EH (cell line): ENCODE data around the gene TFEB.

Source experiments
- DNase-seq: peaks from one replicate; pipeline ENCODE4 v3.0.0-alpha.2; 2015; ENCODE audit warnings: low read depth

TFEB gene

DNA sequence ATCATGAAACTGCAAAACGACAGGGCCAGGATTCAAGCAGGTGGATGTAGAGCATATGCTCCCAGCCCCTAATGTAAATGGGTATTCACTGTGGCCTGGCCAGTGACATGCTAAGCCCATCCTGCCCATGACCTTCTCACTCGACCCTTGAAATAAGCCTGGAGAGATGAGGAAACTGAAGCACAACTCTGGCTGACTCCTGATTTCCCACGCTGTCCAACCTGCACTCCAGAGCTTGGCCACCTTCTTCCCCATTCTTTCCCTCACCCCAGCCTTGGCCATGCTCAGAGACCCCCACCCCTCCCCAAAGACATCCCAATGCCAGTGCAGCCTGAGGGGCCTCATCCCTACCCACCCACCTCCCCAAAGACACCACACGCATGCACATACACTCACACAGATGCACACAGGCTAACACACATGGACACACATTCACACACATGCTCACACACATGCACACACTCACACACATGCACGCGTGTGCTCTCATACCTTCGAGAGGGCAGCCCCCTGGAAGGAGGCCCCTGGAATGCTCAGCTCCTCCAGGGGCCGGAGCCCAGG lies 12.4 kb downstream of the TFEB start:
- DNase-seq, result no peak

DNA sequence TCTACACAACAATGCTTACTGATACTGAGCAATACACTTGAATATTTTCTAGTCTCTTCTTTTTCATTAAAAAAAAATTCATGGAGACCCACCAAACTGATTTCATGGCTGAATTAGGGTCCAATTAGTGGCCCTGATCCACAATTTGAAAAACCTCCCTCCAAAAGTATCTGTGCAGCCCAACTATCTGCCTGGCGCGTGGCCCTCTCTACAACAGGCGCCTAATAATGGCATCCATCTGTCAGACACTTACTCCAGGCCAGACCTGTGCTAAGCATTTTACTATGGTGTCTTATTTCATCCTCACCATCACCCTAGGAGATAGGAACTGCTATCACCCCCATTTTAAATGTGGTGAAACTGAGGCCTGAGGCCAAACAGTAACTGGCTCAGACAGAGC lies 14.0 kb downstream of the TFEB start:
- DNase-seq, result no peak

DNA sequence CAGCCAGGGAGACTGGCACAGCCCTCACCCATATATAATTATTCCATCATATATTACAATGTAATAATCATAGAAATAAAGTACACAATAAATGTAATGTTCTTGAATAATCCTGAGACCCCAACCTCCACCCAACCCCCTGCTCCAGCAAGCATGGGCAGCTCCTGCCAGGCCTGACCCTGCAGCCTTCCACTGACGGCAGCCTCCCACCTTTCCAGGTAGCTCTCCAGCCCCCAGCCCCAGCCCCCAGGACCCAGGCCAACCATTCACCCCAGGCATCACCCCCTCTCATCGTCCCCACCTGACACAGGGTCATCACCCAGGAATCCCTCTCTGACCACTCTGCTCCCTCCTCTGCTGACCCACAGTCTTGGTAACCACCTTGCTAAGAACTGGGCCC lies 14.6 kb downstream of the TFEB start:
- no peak for DNase-seq

DNA sequence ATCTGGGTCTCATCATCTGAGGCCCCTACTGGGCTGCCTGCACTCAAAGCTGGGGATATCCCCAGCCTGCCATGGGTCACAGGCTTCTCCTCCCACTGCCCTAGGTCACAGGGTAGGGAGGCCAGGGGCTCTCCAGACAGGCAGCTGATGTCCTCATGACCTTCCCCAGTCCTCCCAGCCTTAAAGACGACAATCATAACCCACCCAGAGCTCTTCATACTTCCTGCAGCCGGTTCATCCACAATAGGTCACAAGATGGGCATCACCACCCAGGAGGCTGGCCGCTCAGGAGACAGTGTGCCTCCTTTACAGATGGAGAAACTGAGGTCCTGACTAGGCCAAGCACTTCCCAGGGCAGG lies 15.2 kb downstream of the TFEB start:
- no peak for DNase-seq

DNA sequence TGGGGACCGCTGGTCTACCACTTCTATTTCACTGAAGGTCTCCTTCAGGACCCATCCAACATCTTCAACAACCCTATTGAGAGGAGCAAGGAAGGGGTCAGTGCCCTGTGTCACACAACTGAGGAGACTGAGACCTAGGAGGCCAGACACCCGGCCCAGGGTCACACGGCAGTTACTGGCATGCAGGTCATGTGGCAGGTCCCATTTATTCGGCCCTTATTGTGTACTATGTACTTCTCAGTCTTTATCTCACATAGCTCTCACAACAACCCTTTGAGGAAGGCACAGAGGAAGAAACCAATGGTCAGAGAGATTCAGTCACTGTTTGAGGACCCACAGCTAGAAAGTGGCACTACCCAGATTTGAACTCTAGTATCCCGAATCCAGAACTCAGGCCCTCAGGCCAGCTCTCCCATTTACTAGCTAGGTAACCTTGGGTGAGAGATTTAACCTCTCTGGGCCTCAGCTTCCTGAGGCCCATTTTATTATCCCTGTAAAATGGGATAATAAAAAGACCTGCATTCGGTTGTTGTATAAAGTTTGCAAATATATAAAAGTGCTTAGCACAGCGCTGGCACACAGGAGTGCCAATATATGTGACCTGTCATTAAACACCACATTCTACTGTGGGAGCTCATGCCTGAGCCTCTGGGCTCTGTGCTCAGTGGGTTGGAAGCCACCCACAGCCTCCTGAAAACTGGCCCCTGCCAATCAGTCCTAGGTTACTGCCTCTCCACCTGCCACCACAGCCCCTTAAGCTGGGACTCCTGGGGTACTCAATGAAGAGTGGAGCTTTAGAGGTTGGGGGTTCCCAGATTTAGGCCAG lies 15.8 kb downstream of the TFEB start:
- DNase-seq, result no peak

DNA sequence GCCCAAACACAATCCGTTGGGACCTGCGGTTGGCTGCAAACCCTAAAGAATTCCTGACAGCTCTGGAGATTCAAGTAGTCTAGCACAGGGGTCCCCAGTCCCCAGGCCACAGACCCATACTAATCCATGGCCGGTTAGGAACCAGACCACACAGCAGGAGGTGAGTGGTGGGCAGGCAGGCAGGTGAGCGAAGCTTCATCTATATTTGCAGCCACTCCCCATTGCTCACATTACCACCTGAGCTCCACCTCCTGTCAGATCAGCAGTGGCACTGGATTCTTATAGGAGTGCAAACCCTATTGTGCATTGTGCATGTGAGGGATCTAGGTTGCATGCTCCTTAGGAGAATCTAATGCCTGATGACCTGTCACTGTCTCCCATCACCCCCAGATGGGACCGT lies 16.6 kb downstream of the TFEB start:
- no peak for DNase-seq

DNA sequence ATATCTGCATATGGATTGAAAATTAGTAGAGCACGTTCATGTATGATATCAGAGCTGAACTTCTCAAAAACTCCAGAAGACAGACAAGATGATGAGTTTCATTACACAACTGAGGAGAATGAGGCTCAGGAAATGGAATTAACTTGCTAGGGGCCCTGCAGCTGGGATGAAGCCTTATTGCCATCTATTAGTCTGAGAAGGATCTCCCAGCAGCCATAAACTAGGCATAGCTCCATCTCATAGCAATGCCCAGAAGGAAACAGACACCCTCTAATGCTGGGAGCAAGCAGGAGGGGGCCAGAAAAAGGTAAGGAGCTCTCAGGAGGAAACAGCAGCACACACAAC lies 18.0 kb downstream of the TFEB start:
- DNase-seq, result peak; percentile 29

DNA sequence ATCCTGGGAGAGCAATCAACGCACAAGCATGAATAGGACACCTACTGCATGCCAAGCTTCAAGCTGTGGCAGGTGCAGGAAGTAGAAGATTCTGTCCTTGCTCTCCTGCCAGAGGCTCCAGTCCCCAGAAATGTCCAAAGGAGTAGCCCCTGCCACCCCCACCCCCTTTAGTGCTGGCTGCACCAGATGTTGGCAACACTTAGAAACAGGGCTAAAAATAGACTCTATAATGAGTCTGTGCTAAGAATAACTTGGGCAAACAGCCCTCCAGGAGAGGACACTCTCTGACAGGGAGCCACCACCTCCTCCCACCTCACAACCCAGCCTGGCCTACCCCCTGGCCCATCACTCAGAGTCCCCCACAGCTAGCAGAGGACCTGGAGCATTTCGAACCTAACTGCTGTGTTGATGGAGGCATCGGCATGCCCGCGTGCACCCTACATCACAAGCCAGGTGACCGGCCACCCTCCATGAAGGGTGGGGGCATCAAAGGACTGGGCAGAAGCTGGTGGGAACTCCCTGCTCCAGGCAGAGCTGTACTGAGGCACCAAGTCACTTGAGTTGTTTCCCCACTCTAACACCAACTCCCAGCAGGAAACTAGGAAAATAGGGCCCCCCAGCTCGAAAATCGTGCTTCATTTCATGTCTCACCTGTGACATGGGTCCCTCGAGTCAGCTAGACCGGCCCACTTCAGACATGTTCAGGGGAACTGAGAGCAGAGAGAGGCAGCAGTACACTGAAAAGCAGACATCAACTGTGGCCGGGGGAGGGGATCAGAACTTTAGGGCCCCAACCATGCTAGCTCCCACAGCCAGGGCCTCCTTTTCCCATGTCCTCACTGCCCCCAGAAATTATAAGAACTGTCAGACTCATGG lies 18.7 kb downstream of the TFEB start:
- peak; percentile 59 for DNase-seq

DNA sequence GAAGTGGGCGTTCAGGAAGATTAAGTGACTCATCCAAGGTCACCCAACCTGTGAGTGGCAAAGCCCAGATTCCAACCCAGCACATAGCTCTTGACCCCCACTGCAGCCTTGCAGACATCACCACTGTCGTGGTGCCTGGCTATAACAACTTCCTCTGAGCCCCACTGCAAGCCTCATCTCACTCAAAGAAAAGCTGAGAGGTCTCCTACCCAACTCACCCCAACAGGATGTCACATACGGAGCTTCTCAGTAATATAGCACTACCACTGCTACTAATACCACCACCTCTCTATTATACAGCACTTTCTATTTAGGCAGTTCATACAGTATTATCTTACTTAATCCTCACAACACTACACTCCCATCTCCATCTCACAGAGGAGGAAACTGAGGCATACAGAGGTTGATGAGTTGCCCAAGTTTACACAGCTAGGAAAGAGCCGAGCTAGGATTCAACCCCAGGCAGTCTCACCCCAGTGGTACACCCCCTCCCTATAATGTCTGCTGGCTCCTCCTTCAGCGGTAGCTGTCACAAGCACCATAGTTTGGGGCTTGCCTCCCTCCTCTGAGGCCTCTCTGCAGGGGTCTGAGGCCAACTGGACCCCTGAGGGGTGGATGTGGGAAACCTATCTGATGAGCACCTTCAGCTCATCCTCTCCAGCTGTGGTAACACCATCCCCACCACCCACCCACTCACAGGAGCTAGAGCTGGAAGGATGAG lies 19.5 kb downstream of the TFEB start:
- DNase-seq, result no peak

DNA sequence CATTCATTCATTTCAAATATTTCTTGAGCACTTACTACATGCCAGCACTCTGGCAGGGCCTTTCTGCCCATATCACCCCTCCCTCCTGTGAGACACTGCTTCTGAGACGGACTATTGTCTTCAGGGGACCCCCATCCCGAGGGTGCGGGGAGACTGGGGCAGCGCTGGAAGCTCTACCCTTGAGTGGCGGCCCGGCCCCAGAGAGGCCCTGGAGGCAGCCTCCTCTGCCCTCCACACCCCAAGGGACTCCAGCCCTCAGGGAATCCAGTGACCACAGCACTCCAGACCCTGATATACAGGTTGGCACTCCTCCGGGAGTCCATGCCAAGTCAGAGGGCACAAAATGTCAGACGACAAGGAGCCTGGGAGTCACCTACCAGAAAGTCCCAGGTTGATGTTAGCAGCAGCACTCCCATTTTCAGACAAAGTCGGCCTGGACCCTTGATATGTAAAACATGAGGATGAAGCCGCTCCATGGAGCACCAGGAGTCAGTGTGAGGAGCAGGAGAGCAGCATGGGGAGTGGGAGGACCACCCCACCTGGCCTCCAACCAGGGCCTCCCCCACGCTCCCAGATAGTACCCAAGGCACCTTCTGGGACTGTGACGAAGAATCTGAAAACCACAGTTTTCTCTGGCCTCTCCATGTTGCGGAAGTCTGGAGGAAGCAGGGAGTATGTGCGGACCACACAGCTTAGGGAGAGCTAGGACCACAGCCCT lies 20.7 kb downstream of the TFEB start:
- DNase-seq, result no peak

DNA sequence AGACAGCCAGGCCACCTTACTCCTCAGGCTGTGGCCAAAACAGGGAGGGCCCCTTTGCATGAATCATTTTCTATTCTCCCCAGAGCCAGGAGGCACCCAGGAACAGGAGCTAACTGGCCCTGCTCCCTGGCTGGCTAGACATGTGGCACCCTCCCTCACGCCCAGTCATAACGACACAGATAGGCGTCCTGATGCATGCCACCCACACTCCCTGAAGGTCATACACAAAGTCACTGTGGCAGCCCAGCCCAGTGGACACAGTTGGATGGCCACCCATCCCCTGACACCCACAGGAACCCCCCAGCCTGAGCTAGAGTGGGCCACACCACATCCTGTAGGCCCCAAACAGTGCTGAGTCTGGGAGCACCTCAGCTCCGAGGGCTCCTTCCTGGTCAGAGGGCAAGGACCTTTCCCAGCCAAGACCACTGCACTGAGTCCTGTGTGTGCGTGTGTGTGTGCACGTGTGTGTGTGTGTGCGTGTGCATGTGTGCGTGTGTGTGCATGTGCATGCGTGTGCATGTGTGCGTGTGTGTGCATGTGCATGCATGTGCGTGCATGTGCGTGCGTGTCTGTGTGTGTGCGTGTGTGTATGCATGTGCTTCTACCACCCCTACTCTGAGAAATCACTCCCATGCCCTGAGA lies 21.6 kb downstream of the TFEB start:
- DNase-seq, result no peak

DNA sequence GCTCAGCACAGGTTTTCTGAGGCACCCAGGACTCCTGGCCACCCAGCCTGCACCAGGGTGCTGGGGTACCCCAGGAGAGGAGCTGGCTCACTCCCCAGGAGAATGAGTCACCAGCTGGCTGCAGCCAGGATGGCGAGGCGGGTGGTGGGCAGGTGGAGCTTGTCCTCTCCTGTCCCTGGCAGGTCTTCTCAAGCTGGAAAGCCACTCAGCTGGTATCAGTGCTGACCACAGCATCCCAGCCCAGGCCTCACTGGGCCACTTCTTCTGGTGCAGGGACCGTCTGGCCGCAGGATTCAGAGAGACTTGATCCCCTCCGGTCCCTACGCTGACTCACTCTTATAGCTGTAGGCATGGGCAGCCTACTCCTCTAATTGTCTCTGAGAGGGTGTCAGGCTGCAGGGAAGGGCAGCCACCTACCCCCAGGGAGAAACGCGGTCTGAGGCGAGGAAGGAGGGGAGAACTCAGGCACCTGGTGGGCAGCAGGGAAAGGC lies 22.2 kb downstream of the TFEB start:
- DNase-seq, result peak; percentile 65

DNA sequence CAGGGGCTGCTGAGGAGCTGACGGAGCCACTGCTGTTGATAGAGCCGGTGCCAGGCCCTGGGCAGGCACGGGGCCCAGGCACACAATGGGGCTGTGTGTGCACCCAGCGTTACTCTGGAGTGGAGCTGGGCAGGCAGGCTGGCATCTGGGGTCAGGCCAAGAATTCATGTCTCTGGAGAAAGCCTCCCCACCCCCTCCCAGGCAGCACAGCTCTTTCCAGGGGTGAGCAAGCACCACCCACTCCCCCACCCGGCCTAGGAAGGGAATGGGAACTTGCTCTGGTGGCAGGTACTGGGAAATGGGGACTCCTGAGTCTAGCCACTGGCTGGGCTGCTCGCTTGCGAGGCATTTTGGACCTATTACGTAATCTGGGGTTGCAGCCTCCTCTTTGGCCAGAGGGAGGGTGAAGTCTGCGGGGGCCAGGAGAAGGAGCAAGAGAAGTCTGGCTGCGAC lies 22.7 kb downstream of the TFEB start:
- DNase-seq, result no peak

DNA sequence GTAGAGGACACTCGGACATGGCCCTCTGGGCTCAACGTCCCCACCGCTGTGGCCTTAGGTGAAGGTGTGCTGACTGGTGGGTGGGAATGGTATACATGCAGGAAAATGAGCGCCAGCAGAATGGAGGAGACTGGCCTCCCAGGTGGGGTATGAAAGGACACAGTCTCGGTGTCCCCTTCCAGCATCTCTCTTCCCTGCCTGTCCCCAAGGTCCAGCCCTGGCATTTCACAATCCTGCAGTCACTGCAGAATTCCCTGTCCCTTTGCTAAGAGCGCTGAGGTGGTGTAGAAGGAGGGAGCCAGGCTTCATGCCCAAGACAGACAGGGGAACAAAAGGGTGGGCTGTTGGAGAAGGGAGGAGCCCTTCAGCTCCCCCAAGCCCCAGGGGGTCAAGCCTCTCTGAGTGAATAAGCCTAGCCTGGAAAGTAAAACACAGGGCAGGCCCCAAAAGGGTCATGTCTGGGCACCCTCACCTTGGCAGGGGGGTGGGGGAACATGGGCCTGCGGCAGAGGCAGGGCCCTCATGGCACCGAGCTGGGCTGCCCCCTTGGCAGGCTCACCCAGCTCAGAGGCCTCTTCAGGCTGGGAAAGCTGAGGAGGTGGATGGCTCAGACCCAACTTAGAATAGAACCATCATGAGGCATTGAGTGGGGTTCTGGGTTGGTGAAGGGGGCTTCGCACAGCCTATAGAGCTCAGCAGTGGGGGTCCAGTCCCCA lies 23.9 kb downstream of the TFEB start:
- no peak for DNase-seq

DNA sequence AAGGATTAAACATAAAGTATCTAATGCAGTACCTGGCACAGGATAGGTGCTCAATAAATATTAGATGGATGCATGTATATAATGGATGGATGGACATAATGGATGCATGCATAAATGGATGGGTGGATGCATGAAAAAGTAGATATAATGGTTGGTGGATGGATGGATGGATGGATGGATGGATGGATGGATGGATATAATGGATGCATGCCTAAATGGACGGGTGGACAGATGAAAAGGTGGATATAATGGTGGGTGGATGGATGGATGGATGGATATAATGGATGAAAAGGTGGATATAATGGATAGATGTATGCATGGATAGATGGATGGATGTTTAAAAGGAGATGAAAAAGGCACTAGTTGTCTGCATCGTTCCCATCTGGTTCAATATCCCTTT lies 26.0 kb downstream of the TFEB start:
- DNase-seq, result no peak

DNA sequence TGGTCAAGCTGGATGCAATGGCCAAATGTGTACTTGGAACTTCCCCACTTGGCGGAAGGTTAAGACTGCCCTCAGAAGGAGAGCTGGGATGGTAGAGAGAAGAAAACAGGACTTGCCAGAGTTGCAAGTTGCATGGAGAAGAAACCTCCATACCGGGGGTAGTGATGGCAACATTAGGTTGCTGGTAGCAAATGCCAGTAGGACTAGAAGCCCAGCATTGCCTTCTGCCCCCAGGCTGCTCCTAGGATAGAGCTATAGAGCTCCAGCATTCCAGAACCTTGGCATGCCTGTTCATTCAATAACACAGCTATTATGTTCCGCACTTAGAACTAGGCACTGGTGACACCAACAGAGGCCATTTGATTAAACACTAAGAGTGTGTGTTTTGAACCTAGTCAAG lies 26.6 kb downstream of the TFEB start:
- no peak for DNase-seq

DNA sequence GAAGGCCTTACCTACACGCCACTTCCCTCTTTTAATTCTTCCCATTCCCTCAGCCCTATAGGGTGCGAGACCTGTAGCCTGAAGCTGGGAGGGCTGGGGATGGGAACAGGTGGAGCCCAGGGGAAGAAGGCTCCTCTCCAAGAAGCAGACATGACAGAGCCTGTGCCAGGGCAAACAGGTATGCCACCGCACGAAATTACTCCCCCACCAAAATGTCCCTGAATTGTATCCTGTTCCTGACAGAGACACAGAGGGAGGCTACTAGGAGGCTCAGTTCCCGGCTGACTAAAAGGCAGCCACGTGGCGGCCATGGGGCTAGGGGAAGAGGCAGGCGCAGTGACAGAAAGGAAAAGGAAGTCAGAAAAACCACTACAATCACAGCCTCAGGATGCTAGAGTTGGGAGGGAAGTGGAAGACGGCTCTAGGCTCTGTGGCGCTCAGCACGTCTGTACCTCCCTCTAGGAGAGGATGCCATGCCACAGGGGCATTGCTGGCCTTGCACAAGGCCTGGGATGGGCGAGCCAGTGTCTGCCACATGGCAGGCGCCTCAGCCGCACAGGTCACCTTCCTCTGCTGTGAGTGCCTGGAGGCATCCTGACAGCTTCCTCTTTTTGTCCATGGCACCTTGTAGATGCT lies 27.7 kb downstream of the TFEB start:
- no peak for DNase-seq

DNA sequence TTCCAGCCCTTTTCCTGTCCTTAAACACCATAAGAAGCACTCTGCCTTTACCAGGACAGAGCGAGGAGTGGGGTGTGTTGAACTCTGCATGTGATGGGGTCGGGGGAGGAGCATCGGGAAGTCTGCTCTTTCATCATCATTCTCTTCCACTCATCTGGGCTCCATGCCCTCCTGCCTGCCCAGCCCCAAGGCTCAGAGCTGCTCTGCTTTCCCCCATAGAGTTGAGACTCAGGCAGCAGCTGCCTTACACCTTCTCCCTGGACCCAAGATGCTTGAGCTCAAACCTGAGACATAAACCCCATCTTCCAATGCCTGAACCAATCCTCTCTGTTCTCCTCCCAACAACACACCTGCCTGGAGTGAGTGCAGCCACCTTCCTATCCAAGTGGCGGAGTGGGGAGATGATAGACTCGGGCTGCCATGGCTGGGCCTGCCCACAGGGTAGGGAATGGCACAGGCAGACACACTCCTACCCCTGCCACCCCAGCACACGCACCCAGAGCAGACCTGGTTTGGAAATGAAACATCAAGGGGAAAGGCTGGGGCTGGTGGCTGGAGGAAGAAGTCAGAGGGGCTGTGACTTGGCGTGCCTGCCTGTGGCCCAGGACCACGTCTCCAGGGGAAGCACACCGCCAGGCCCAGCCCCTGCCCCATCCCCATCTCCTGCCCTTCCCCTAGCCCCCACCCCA lies 28.4 kb downstream of the TFEB start:
- DNase-seq, result peak; percentile 67
